Mesendoderm (in vitro differentiated cells): ENCODE data around the gene VIL1.

Experiments used
- DNase-seq: peaks from one replicate; pipeline ENCODE4 v3.0.0; 2013
- H2AK5ac ChIP-seq: 2 replicates; pipeline ENCODE4 v1.6.1; 2013; ENCODE audit warnings: low read length, inconsistent platforms
- H2BK120ac ChIP-seq: 2 replicates; pipeline ENCODE4 v1.6.1; 2013; ENCODE audit warnings: low read depth, mild to moderate bottlenecking, low read length, moderate library complexity, mixed read lengths
- H2BK15ac ChIP-seq: replicated peaks from 2 replicates; pipeline ENCODE4 v1.6.1; 2013; ENCODE audit warnings: low read depth, mild to moderate bottlenecking, moderate library complexity
- H2BK5ac ChIP-seq: 2 replicates; pipeline ENCODE4 v1.6.1; 2013; ENCODE audit warnings: low read length, inconsistent platforms
- H3K18ac ChIP-seq: 2 replicates; pipeline ENCODE4 v1.6.1; 2013; ENCODE audit warnings: mild to moderate bottlenecking, low read length, mixed read lengths
- H3K23ac ChIP-seq: one replicate; pipeline ENCODE4 v1.6.1; 2013; ENCODE audit warnings: low read length
- H3K27ac ChIP-seq: 2 replicates; pipeline ENCODE4 v1.5.1; 2013; ENCODE audit warnings: low read depth, mild to moderate bottlenecking, inconsistent platforms, low read length, moderate library complexity
- H3K27me3 ChIP-seq: 2 replicates; pipeline ENCODE4 v1.6.1; 2013; ENCODE audit warnings: low read length, control low read depth, mild to moderate bottlenecking, inconsistent platforms; ENCODE audit not compliant: insufficient read depth, poor library complexity
- H3K36me3 ChIP-seq: 2 replicates; pipeline ENCODE4 v1.6.1; 2013; ENCODE audit warnings: low read length, inconsistent platforms; ENCODE audit not compliant: control insufficient read depth, insufficient read depth
- H3K4ac ChIP-seq: one replicate; pipeline ENCODE4 v1.6.1; 2013; ENCODE audit warnings: low read depth, mild to moderate bottlenecking, low read length, moderate library complexity
- H3K4me1 ChIP-seq: 2 replicates; pipeline ENCODE4 v1.6.1; 2013; ENCODE audit warnings: low read depth, low read length, inconsistent platforms; ENCODE audit not compliant: control insufficient read depth
- H3K4me2 ChIP-seq: 2 replicates; pipeline ENCODE4 v1.6.1; 2013; ENCODE audit warnings: low read length
- H3K4me3 ChIP-seq: 2 replicates; pipeline ENCODE4 v1.5.1; 2013; ENCODE audit warnings: mild to moderate bottlenecking, low read length
- H3K56ac ChIP-seq: one replicate; pipeline ENCODE4 v1.6.1; 2013; ENCODE audit warnings: low read length
- H3K79me1 ChIP-seq: 2 replicates; pipeline ENCODE4 v1.6.1; 2013; ENCODE audit warnings: low read length, inconsistent platforms
- H3K79me2 ChIP-seq: 2 replicates; pipeline ENCODE4 v1.6.1; 2013; ENCODE audit warnings: mild to moderate bottlenecking, low read length; ENCODE audit not compliant: control insufficient read depth, insufficient read depth
- H3K9ac ChIP-seq: 2 replicates; pipeline ENCODE4 v1.6.1; 2013; ENCODE audit warnings: low read length, inconsistent platforms
- H4K5ac ChIP-seq: one replicate; pipeline ENCODE4 v1.6.1; 2013; ENCODE audit warnings: low read length
- H4K8ac ChIP-seq: one replicate; pipeline ENCODE4 v1.6.1; 2013; ENCODE audit warnings: low read depth, mild to moderate bottlenecking, control low read depth, low read length, moderate library complexity
- WGBS: extraction: QIAGEN DNeasy Blood & Tissue Kit; methylation state at CpG from one replicate; pipeline ENCODE4 v1.1.7; 2013; ENCODE audit warnings: low lambda C conversion rate, missing lambda C conversion rate; ENCODE audit not compliant: insufficient coverage; ENCODE audit errors: extremely low coverage; 5-methylcytosine and 5-hydroxymethylcytosine counted together

VIL1 gene

DNA sequence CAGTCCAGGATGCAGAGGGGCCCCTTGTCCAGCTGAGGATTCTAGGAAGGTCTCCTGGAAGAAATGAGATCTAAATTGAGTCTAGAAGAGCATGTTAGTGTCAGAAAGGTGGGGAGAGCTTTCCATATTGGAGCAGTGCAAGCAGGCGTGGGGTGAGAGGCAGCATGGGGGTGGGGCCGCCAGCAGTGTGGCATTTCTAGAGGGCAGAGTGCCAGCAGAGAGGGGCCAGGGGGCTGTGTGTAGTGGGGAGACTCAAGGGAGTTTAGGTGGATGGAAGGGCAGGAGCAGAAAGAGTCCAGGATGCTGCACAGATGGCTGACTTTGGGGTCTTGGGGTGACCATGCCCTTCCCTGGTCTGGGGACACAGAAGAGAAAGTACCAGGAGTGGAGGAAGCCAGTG lies 2.1 kb downstream of the VIL1 start:
- H2BK120ac ChIP-seq = no peak overlapping the region
- H3K9ac ChIP-seq = no peak overlapping the region
- DNase-seq = no peak
- H2BK15ac ChIP-seq = no peak overlapping the region
- no peaks in the 10 kb centered on the region for H3K36me3 ChIP-seq
- H3K4ac ChIP-seq = no peak overlapping the region
- H3K18ac ChIP-seq = no peak overlapping the region
- no peak overlapping the region for H2BK5ac ChIP-seq
- no peak overlapping the region for H3K23ac ChIP-seq
- no peak overlapping the region for H4K5ac ChIP-seq
- no peaks in the 10 kb centered on the region for H3K79me1 ChIP-seq
- no peak overlapping the region for H4K8ac ChIP-seq
- no peak overlapping the region for H3K4me2 ChIP-seq
- no peak overlapping the region for H3K27ac ChIP-seq
- no CpG with 5 or more reads among the region's 2 CpGs for WGBS
- H2AK5ac ChIP-seq = no peak overlapping the region
- H3K4me1 ChIP-seq = peaks cover 5% of the 10 kb centered on the region
- H3K27me3 ChIP-seq = no peaks in the 10 kb centered on the region
- H3K56ac ChIP-seq = no peak overlapping the region
- no peaks in the 10 kb centered on the region for H3K79me2 ChIP-seq
- H3K4me3 ChIP-seq = no peak overlapping the region

DNA sequence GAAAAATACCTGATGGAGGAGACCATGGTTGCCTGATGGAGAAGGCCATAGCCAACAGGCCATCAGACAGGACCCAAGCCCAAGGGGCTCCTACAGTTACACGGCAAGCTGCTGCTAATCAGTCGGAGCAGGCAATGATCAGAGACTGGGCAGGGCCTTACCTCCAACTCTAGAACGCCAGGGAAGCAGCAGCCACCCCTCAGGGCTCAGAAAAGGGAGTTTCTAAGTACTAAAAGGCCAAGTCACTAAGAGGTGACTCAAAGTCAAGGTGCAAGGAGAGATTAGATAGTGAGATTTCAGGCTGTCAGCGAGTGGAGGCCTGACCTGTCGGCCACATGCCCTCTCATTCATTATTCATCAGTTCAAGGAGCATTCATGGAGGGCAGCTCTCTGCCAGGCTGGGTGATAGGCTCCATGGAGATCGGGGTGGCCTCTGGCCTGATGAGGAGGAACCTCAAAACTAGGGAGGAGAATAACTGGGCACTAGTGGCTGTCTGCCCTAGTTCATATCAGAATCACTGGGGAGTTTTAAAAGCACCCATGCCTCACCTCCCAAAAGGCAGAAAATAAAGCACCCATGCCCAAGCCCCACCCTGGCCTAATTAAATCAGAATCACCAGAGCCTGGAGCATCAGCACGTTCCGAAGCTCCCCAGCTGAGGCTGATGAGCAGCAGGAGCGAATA lies 3.6 kb downstream of the VIL1 start:
- Histone ChIP-seq H3K56ac (no peak overlapping the region), H3K27ac (no peak overlapping the region), H3K27me3 (no peaks in the 10 kb centered on the region), H4K8ac (no peak overlapping the region), H3K4ac (no peak overlapping the region), H3K4me1 (peaks cover 5% of the 10 kb centered on the region), H2BK120ac (no peak overlapping the region), H3K79me2 (no peaks in the 10 kb centered on the region), H3K4me2 (no peak overlapping the region), H3K79me1 (no peaks in the 10 kb centered on the region), H4K5ac (no peak overlapping the region), H2AK5ac (no peak overlapping the region), H2BK5ac (no peak overlapping the region), H2BK15ac (no peak overlapping the region), H3K36me3 (no peaks in the 10 kb centered on the region), H3K9ac (no peak overlapping the region), H3K23ac (no peak overlapping the region), H3K18ac (no peak overlapping the region), H3K4me3 (no peak overlapping the region)
- no peak for DNase-seq
- no CpG with 5 or more reads among the region's 9 CpGs for WGBS

DNA sequence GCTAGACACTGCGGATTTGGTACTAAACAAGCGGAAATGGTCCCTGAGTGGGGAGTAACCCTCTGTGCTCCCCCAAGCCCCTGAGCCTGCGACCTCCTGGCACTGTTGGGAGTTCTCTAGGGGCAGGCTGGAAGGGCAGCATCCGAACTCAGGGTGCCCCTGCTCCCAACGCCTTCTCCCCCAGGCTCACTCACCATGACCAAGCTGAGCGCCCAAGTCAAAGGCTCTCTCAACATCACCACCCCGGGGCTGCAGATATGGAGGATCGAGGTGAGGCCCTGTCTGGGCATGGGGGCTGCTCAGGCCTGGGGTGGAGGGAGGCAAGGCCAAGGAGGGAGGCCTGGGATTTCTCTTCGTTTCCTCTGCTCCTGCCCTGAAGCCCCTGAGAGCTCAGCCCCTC lies 4.7 kb downstream of the VIL1 start:
- H4K8ac ChIP-seq = no peak overlapping the region
- no peak overlapping the region for H4K5ac ChIP-seq

DNA sequence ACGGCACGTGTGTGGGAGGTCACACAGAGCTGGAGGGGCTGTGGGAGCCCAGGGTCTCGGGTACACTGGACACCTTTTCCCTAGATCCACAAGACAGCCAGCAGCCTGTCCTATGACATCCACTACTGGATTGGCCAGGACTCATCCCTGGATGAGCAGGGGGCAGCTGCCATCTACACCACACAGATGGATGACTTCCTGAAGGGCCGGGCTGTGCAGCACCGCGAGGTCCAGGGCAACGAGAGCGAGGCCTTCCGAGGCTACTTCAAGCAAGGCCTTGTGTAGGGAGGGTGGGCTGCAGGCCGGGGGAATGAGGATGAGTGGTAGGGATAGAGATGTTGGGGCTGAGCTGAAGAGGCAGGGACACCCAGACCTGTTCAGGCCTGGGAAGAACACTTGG lies 6.6 kb downstream of the VIL1 start:
- Histone ChIP-seq H3K27ac (no peak overlapping the region), H4K8ac (no peak overlapping the region), H3K4me1 (no peaks in the 10 kb centered on the region), H3K36me3 (no peaks in the 10 kb centered on the region), H2BK15ac (no peak overlapping the region), H4K5ac (no peak overlapping the region), H3K27me3 (no peaks in the 10 kb centered on the region), H3K56ac (no peak overlapping the region), H2BK120ac (no peak overlapping the region), H3K23ac (no peak overlapping the region), H3K18ac (no peak overlapping the region), H3K4me3 (no peak overlapping the region), H2BK5ac (no peak overlapping the region), H3K79me1 (no peaks in the 10 kb centered on the region), H2AK5ac (no peak overlapping the region), H3K9ac (no peak overlapping the region), H3K79me2 (no peaks in the 10 kb centered on the region), H3K4ac (no peak overlapping the region), H3K4me2 (no peak overlapping the region)
- WGBS = no CpG with 5 or more reads among the region's 10 CpGs
- DNase-seq = no peak

More for the DNA sequence above, 4.7 kb downstream of the VIL1 start:
- no peak for DNase-seq
- H2BK5ac ChIP-seq = no peak overlapping the region
- no peak overlapping the region for H3K4ac ChIP-seq
- no peaks in the 10 kb centered on the region for H3K36me3 ChIP-seq
- no peak overlapping the region for H2AK5ac ChIP-seq
- H3K56ac ChIP-seq = no peak overlapping the region
- H3K4me3 ChIP-seq = no peak overlapping the region
- WGBS = no CpG with 5 or more reads among the region's 9 CpGs
- no peak overlapping the region for H3K27ac ChIP-seq
- no peaks in the 10 kb centered on the region for H3K27me3 ChIP-seq
- H3K23ac ChIP-seq = no peak overlapping the region
- peaks cover 5% of the 10 kb centered on the region for H3K4me1 ChIP-seq
- no peak overlapping the region for H2BK120ac ChIP-seq
- no peak overlapping the region for H3K9ac ChIP-seq
- no peak overlapping the region for H3K4me2 ChIP-seq
- H3K79me2 ChIP-seq = no peaks in the 10 kb centered on the region
- no peak overlapping the region for H2BK15ac ChIP-seq
- no peaks in the 10 kb centered on the region for H3K79me1 ChIP-seq
- no peak overlapping the region for H3K18ac ChIP-seq

DNA sequence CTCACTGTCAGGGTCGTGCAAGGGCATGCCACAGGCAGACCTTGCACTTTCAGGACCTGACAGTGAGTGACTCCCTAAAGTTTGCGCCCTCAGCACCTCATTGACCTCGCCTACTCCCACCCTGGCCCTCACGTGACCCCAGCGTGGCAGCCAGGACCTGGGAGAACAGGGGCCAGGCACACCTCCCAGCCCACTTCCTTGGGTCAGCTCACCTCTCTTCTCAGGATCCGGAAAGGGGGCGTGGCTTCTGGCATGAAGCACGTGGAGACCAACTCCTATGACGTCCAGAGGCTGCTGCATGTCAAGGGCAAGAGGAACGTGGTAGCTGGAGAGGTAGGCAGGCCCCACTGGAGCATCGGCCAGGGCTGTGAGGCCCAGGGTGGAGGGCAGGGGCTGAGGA lies 8.8 kb downstream of the VIL1 start:
- H3K4ac ChIP-seq = no peak overlapping the region
- H4K5ac ChIP-seq = no peak overlapping the region
- no peak overlapping the region for H3K56ac ChIP-seq
- H2AK5ac ChIP-seq = no peak overlapping the region
- H4K8ac ChIP-seq = no peak overlapping the region
- H3K4me3 ChIP-seq = no peak overlapping the region
- no CpG with 5 or more reads among the region's 11 CpGs for WGBS
- no peak overlapping the region for H2BK5ac ChIP-seq
- no peaks in the 10 kb centered on the region for H3K4me1 ChIP-seq
- H3K27me3 ChIP-seq = no peaks in the 10 kb centered on the region
- no peak overlapping the region for H2BK15ac ChIP-seq
- no peaks in the 10 kb centered on the region for H3K36me3 ChIP-seq
- DNase-seq = peak; percentile 29
- no peaks in the 10 kb centered on the region for H3K79me1 ChIP-seq
- H3K79me2 ChIP-seq = no peaks in the 10 kb centered on the region
- H3K27ac ChIP-seq = no peak overlapping the region
- H3K4me2 ChIP-seq = no peak overlapping the region
- no peak overlapping the region for H3K9ac ChIP-seq
- H3K23ac ChIP-seq = no peak overlapping the region
- H3K18ac ChIP-seq = no peak overlapping the region
- no peak overlapping the region for H2BK120ac ChIP-seq
